HG03342 (cell line): ENCODE data around the gene RTN1.

Source experiments
- ATAC-seq: cut with Tn5 transposase; IDR thresholded peaks from one replicate; pipeline ENCODE4 v1.9.1; 2021; ENCODE audit warnings: mild to moderate bottlenecking, moderate library complexity; ENCODE audit not compliant: unreplicated experiment

The RTN1 gene

DNA sequence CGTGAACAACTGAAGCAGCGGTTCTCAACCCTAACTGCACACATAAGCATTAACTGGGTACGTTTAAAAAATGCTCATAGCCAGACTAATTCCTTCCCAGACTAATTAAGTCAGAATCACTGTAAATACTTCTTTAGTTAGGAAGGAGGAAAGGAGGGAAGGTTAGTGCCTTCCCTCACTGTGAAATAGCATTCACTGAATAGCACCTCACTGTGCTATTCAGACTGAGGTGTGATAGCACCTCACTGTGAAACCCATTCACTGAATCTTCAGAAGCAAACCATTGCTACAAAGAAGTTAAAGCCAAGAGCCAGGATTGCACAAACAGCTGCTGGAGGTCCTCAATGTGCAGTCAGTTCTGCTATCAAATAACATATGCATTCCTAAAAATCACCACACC, 58.8 kb downstream of the RTN1 start:
- ATAC-seq, result no peak

- ATAC-seq, result no peak
These were observed 59.5 kb downstream of the RTN1 start for GRCh38 chr14:59811073-59811472.

- no peak for ATAC-seq
These were observed 67.5 kb downstream of the RTN1 start for GRCh38 chr14:59803052-59803540.

GRCh38 chr14:59788176-59788575, 82.4 kb downstream of the RTN1 start:
- ATAC-seq, result no peak

GRCh38 chr14:59787045-59787674, 83.4 kb downstream of the RTN1 start:
- ATAC-seq, result no peak

- no peak for ATAC-seq
These were observed 84.9 kb downstream of the RTN1 start for GRCh38 chr14:59785629-59786028.

GRCh38 chr14:59782760-59783159, 87.8 kb downstream of the RTN1 start:
- no peak for ATAC-seq

DNA sequence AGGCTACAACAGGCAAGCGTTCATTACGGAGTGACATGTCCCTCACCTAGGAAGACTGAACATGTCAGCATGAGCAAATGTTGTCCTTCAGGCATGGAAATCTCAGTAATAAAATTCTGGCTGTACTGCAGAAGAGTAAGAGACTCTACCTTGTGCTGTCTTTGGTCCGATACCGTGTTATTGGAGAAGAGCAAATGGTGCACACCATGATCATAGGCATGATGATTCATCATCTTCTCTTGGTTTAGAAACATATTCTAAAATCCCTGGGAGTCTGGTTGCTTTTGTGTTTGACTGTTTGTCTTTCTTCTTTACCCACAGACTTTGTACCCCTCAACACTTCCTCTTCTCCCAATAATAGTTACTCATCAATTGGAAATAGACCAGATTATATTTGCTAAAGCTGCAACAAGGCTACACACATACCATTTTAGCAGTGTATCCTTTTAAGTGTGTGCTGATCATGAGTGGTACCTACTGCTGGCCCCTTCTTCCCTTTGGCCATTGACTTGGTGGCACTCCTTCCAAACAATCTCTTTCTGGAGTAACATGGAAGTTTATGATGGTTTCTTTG, 93.5 kb downstream of the RTN1 start:
- ATAC-seq, result no peak

DNA sequence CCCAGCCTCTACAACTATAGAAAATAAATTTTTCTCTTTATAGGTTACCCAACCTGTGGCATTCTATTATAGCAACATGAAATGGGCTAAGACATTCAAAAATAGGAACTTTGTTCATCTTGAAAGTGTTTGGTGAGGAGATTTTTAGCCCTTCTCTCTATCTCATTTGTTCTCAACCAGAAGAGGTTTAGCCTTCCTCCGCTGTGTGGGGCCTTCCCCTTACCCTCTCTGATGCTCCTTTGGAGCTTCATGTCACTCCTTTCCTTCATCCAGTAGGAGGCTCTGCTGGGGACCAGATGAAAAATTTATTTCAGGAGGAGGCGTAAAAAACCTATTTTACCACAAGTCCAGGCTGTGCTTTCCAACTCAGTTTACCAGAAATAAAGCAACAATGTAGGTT, 94.1 kb downstream of the RTN1 start:
- ATAC-seq, result no peak

DNA sequence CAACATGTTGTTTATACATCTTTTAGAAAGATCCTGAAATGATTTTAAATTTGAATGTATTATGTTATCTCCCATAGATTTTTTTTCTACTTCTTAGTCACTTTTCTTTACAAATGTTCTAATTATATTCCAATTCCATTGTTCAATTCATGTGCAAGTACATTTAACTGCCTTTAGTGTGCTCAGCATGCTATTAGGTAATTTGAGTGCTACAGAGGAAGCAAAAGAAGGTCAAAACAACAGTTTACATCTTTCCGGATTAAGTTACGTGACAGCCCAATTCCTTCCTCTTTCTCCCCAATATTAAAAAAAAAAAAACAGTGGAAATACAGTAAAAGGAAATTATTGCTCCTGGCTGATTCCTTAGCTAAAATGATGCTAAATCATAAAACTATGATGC, 98.3 kb downstream of the RTN1 start:
- no peak for ATAC-seq

- no peak for ATAC-seq
These were observed 99.0 kb downstream of the RTN1 start for GRCh38 chr14:59771577-59771976.

DNA sequence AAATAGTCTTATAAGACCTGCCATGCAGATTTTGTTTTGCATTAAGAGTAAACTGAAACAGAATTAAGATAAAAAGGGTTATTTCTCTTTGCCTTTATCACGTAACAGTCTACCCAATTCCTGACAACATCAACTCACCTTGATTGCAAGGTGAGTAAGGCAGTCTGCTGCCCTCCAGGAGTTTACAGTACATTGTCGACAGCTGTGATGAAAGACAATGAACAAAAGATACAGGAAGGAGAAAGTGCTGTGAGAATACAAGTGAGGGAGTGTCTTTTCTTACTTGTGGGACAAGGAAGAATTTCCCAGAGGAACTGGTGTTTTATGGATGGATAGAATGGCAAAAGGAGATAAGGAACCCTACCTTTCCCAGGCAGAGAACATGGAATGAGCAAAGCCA, 101.0 kb downstream of the RTN1 start:
- ATAC-seq, result no peak

GRCh38 chr14:59768855-59769375, 101.7 kb downstream of the RTN1 start:
- ATAC-seq, result no peak

DNA sequence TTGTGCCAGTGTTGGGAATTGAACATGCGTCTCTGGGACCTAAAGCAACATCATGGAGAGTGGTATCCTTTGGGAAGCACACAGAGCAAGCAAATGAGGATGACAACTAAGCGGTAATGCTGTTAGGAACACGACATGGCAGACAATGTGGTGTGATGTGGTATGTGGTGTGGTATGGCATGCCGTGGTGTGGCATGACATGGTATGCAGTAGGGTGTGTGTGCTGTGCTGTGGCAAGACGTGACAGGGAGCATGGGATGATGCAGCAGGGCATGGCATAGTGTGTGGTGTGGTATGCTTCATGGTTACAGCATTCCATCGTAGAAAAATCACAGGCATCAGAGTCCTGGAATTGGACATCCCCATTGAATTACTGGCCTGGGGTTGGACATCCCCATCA, 108.7 kb downstream of the RTN1 start:
- no peak for ATAC-seq

DNA sequence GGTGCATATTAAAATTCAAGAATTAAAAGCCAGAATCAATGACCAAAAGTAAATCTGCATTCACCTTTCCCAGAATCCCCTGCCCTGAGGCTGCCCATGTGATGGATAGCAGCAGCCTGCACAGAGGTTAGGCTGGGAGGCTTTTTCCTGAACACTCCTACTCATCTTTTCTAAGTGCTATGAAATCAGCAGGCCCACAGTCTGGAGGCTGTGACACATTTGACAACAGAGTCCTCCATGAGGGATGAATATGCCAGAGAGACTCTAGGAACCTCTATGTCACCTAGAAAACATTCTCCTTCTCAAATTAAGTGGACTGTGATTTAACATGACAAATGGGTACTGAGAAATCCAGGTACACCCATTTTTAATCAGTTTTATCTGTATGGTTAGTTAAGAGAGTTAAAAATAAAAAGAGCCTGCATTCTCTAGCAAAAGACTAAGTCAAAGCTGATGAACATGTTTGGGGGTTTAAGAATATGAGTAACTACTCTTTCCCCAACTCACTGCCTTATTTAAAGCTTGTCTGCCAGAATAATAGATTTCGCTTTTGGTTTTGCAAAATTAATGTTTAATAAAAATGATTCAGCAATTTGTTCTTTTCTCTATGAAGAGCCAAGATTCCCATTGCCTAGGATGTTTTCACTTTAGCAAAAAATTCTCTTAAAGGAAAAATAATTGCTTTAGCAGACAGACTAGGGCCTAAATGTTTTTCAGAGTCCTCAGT, 115.0 kb downstream of the RTN1 start:
- no peak for ATAC-seq

DNA sequence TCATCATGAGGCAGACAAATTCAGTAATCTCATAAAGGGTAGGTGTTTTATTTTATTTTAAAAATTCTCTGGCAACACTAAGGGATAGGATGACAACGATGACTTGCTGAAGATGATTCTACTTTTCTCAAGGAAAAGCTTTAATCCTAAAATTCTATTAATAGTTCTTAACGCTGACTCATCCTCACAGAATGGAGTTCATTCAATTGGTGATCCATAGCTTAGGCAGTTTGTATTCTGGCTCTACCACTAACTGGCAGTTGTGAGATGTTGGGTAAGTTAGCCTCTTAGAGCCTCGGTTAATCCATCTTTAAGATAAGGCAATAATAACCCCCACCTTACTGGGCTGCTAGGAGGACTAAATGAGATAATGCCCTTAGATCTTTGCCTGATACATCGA, 116.3 kb downstream of the RTN1 start:
- ATAC-seq, result no peak

- ATAC-seq, result no peak
These were observed 117.1 kb downstream of the RTN1 start for GRCh38 chr14:59753512-59753911.

DNA sequence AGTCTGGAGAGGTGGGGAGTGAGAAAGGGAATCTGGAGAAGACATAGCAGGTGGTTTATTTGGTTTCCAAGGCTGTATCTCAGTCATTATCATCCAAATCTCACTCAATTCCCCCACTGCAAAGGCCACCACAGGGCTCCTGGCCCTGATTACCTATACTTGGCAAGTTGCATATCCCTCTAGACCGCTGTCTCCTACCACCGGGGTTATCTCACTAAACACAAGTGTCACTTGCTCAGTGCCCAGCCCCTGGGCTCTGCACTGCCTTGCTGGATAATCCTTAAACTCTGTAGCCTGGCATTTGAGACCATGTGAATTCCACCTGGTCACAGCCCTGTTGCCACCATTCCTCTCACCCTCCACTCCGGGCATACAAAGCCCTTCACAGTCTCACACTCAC, 119.0 kb downstream of the RTN1 start:
- no peak for ATAC-seq

GRCh38 chr14:59739794-59740193, 130.8 kb downstream of the RTN1 start:
- ATAC-seq, result no peak

DNA sequence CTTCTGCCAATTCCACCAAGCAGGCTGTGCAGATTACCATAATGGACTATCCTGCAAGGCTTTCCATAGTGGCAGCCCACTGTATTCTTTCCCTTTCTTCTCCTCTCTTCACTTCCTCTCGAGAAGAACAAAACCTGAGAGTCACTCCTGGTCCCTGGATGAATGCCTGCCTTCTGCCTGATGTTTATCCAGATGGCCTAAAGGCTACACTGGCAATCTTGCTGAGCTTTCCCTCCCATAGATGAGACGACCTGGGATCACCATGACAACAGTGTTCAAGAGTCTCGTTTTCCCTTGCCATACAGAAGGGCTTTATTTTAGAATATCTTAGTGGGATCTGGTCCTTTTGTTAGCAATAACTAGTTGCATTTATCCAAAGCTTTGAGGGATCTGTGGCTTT, 142.3 kb downstream of the RTN1 start:
- no peak for ATAC-seq

DNA sequence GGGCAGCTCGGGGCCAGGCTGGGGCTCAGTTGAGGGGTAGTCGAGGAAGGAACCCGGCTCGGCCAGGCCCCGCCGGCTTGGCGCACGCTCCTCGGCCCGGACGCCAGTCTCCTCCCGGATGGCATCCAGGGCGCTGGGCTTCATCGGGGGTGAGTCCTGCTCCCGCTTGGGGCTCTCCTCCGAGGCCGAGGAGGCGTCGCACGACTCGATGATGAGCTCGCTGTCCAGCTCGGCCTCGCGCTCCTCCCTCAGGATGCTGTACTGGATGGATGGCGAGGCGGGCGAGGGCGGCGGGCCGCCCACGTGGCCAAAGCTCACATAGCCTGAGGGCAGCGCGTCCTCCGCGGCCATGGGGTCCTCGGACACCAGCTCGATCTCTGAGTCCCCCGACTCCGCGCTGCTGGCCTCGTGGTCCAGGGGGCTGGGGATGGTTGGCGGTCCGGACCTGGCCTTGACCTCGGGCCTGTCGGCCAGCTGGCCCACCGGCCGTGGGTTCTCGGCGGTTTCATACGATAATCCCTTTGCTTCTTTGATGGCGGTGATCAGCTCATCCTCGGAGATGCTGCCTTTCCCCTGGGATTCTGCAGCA, 143.4 kb downstream of the RTN1 start:
- no peak for ATAC-seq

DNA sequence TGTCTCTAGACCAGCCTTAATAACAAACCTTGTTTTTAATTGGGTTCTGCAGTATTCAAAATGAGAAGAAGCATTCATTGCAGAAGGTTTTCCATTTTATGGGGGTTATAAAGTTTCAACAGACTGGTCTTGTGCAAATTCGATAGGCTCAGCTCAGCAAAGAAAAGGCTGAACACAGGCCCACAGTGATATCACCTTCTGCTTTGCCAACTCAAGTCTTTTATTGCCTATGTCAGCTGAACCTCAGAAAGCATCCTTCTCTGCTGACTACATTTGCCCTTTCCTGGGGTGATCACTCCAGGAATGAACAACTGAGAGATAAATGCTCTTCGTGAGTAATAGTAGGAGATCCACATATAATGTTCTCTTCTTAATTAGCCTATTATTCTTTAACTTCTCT, 159.5 kb downstream of the RTN1 start:
- no peak for ATAC-seq
